Activated gamma-delta T cell treated with Interleukin-2 at 50 U/mL for 16 hours (primary cell): Measurements from ENCODE around the gene OR2K2.
"Not testable (repeated sequence)": the region's sequence is repeated elsewhere in the genome, so short reads cannot be mapped to it uniquely, and the experiment has no call there.

Source experiments
- DNase-seq: peaks from one replicate; pipeline ENCODE4 v3.0.0-alpha.2; 2020

OR2K2 gene

DNA sequence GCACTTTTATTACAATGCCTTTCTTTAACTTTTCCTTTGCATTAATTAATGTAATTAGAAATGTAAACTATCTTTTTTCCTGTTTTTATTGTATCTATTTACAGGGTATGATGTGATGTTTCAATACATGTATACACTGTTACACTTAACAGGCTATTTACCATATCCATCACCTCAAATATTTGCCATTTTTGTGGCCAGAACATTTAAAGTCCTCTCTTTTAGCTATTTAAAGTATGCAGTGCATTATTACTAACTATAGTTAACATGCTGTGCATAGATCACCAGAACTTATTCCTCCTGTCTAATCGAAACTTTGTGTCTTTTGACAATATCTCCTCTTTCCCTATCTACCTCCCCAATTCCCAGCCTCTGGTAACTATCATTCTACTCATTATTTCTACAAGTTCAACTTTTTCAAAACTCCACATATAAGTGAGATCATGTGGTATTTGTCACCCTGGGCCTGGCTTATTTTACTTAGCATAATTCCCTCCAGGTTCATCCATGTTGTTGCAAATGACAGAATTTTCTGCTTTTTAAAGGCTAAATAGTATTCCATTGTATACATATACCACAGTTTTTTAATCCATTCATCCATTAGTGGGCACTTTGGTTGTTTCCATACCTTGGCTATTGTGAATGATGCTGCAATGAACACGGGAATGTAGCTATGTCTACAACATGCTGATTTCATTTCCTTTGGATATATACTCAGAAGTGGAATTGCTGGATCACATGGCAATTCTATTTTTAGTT lies 32.8 kb downstream of the OR2K2 start:
- no peak for DNase-seq

- DNase-seq, result no peak
Measured at GRCh38 chr9:111294691-111295451, 35.2 kb downstream of the OR2K2 start.

DNA sequence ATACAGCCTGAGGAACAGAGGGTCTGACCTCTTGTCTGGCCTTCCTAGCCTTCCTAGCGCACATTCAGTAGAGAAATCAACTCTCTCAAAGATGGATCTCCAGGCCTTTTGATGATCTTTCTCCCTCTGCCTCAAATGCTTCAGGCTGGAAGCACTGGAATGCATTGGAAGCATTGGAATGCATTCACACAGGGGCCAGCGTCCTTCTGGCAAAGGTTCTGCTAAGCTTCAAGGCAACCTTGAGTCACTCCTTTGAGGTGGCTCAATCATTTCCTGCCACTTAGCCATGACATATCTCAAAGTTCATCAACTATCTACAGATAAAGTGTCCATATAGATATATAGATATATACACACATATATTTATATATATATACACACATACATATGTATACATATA lies 42.9 kb downstream of the OR2K2 start:
- no peak for DNase-seq

DNA sequence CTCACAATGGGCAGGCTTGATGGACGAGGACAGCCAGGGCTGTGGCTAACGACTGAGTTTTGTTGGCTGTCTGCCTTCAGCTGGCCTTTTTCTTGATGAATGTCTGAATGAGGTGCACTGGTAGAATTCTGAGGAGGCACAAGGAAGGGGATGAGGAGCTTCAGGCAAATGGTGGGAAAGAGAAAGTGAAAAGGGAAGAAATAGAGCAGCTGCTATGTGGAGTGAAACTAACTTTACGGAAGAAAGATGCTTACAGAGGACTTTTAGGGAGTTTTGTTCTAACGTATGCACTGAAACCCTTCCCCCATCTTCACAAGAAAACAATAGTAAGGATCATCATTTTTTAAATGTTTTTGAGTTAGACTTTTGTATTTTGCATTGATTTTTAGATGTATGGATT lies 45.3 kb downstream of the OR2K2 start:
- DNase-seq, result no peak

DNA sequence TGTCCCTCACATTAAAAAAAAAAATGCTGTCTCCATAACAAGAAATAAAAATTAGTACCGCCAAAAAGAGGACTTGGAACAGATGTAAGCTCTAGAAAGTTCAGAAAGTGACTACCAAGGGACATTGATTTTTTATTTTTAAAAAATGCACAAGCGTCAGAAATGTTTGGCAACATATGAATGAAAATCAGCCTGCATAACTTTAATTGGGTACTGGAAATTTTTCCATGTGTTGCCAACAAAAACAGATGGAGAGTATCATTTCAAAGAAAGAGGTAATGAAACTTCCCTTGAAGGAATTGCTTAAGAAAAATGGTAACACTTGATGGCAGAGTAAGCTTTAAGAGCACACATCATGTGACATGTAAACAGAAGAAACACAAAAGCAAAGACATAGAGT lies 47.2 kb downstream of the OR2K2 start:
- no peak for DNase-seq

DNA sequence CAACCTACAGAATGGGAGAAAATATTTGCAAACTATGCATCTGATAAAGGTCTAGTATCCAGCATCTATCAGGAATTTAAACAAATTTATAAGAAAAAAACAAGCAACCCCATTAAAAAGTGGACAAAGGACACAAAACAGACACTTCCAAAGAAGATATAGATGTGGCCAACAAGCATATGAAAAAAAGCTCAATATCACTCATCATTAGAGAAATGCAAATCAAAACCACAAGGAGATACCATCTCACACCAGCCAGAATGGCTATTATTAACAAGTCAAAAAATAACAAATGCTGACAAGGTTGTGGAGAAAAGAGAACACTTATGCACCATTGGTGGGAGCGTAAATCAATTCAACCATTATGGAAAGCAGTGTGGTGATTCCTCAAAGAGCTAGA lies 49.2 kb downstream of the OR2K2 start:
- DNase-seq, result not testable (repeated sequence)
